ENCODE measurements around the gene P2RY13.

Gene P2RY13

GRCh38 chr3:151278230-151278629, 51.1 kb downstream of the P2RY13 start, which contains the start of gene P2RY14:
Gene P2RY14, minus strand, starts transcription at chr3:151278542. Its CDS starts 64,226 bp downstream, at chr3:151214316.
- H3K4me1 ChIP-seq (ENCODE audit: insufficient read depth, low read length) = no peaks in the 10 kb centered on the region
- no peaks in the 10 kb centered on the region for H3K27me3 ChIP-seq (ENCODE audit: insufficient read depth, low read length)
- no peak within 1 kb of the TSS for H3K4me3 ChIP-seq (ENCODE audit: low read length)
- H3K36me3 ChIP-seq (ENCODE audit: insufficient read depth, low read length) = no peaks in the 10 kb centered on the region
- H2AFZ ChIP-seq (ENCODE audit: low read depth, low read length) = no peak within 1 kb of the TSS
- H3K9me3 ChIP-seq (ENCODE audit: low read length) = no peaks in the 10 kb centered on the region

GRCh38 chr3:151276687-151277042, 52.7 kb downstream of the P2RY13 start:
- H3K36me3 ChIP-seq (ENCODE audit: insufficient read depth, low read length) = no peaks in the 10 kb centered on the region
- H3K27me3 ChIP-seq (ENCODE audit: insufficient read depth, low read length) = no peaks in the 10 kb centered on the region
- H3K4me1 ChIP-seq (ENCODE audit: insufficient read depth, low read length) = no peaks in the 10 kb centered on the region
- H2AFZ ChIP-seq (ENCODE audit: low read depth, low read length) = no peak overlapping the region
- no peak overlapping the region for H3K4me3 ChIP-seq (ENCODE audit: low read length)
- no peaks in the 10 kb centered on the region for H3K9me3 ChIP-seq (ENCODE audit: low read length)

All from neuron (in vitro differentiated cells).